GM18517 (cell line): ENCODE results near the gene GNG12.
"Not testable (repeated sequence)": the region's sequence is repeated elsewhere in the genome, so short reads cannot be mapped to it uniquely, and the experiment has no call there.

ENCODE experiments used
- ATAC-seq: cut with Tn5 transposase; IDR thresholded peaks from one replicate; pipeline ENCODE4 v1.9.1; 2021; ENCODE audit warnings: mild to moderate bottlenecking, moderate library complexity; ENCODE audit not compliant: unreplicated experiment

Gene GNG12

GRCh38 chr1:67735806-67736627 is 97.2 kb downstream of the GNG12 start:
- ATAC-seq: peak; percentile 97

DNA sequence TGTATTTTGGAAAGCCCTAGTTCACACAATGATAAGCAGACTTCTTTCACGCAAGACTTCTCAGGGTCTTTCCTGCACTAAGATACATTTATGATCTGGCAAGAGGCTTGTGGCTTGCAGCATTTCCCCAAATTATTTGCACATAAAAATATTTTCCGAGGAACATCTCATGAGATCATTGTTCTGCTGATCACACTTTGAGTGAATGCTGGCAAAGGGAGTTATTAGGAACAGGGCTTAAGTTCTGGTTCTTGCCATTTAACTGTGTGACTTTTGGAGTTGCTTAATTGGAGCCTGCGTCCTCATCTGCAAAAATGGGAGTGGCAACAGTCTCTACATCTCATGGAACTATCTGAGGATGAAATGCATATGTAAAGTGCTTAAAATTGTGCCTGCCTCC is 98.1 kb downstream of the GNG12 start:
- no peak for ATAC-seq

DNA sequence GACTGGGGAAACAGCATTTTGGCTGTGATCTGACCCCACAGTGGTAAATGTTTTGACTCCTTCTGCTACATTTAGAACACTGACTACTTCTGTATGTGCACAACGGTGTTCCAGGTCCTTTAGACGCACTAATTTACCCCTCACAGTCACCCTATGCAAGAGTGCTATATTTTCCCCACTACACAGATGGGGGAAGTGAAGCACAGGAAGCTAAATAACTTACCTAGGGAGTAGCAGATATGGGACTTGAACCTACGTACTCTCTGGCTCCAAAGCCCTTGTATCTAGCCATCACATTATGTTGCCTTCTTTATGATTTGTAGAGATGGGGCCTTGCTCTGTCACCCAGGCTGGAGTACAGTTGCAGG is 99.0 kb downstream of the GNG12 start:
- no peak for ATAC-seq

DNA sequence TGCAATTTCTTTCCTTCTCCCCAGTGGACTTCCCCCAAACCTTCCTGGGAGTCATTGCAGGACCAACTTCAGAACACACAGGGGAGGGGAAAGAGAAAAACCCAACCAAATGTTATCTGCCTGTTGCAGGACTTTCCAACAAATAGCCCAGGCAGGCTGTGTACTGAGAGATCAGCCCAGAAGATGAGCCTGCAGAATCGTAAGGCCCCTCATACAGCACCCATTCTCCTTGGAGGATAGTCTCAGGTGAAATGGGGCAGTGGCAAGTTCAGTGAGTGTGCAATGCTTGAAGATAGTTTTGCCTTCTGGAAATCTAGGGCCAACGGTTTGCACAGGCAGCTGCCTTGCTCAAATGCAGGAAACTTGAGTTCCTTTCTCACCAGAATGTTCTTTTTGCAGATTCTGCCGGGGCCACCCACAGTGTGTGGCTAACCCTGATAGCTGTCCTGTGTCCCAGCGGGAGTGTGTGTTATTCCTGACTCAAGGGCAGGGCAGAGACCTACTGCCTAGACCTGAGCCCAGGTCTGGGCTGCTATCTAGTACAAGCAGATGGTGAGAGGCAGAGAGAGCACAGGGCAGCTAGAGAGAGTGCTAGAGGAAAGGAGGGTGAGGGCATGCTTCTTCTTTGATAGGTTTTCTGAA is 99.5 kb downstream of the GNG12 start:
- no peak for ATAC-seq

DNA sequence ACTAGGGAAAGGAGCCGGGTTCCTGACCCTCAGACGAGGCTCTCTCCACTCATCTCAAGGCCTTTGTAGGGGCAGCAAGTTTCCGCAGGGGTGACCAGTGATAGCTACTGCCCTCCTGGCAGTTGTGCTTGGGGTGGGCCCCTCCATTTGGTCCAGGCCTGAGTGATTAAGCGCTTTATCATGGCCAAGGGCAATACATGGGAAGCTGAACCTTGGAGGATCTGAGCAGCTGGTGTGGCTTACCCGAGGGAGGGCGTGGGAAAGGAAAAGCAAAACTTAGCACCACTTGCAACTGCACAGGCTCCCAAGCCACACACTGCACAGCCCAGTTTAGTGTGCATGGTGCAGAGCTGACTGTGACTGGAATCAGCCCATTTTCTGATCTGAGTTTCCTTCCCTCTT is 100.5 kb downstream of the GNG12 start:
- no peak for ATAC-seq

GRCh38 chr1:67731322-67731721 is 101.9 kb downstream of the GNG12 start:
- ATAC-seq: no peak

GRCh38 chr1:67730312-67730711 is 103.0 kb downstream of the GNG12 start:
- ATAC-seq: not testable (repeated sequence)

DNA sequence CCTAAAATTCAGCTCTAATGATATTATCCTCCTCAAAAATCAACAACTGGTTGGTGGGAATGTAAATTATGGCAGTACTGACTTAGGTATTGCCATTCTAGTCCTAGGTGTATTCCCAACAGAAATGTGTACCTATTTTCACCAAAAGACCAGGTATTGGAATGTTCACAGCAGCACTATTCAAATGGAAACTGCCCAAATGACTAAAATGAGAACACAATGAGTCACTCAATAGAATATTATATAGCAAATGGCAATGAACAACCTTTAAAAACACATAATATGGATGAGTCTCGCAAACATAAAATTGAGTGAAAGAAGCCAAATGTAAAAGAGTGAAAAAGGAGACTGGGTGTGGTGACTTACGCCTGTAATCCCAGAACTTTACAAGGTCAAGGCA is 103.4 kb downstream of the GNG12 start:
- ATAC-seq: no peak

DNA sequence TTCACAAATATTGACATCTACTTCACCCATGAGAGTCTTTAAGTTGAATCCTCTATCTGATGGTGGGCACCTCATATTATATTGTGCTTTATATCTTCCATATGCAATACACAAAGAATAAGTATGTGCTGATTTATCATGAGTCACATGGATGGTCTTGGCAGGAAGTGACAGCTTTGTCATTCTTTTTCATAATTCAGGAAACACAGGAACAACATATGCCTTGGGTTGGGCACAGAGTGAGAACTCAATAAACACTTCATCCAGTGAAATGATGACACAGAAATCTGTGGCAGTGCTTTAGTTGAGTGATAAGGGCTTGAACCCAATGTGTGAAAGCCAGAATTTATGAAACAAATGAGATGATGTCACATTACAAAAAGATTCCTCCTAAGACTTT is 107.0 kb downstream of the GNG12 start:
- no peak for ATAC-seq

DNA sequence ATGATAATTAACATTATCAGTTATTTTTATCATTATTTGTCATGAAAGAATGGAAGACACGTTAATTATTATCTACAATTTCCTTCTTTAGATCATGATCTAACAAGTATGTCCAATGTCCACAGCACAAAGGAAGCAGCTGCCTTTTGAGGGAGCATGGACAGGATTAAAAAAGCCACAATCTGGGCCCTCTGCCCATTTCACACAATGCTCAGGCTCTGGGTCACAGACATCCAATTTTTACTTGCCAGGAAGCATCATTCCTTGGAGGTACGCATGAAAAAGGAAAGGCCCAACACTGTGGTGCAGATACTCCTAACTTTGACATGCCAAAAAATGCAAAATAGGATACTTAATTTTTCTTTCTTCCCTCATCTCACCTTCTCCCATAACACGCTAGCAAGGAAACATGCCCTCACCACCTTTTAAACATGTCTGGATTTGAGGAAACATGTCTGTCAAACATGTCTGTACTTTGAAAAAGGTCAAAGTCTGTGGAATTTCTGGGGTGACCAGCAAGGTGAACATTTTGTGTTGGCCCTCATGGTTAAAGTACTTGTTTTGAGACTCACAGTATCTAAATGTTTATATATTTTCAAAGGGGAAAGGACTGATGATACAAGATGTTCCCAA is 108.2 kb downstream of the GNG12 start:
- no peak for ATAC-seq

DNA sequence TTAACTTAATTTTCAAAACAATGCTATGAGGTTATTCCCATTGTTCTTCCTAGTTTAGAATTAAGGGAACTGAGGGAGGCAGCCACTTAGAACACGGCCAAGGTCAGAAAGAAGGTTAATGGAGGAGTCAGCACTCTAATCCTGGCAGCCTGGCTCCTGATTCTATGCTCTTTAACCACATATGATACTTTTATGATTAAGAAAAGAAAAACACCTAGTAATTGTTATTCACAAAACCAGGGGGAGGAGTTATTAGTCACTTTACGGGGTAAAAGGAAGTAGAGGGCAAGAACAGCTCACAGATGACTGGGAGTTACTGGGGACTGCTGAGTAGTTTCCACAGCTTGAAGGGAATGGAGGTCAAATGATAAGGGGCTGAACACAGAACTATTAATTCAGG is 109.6 kb downstream of the GNG12 start:
- ATAC-seq: peak; percentile 65

DNA sequence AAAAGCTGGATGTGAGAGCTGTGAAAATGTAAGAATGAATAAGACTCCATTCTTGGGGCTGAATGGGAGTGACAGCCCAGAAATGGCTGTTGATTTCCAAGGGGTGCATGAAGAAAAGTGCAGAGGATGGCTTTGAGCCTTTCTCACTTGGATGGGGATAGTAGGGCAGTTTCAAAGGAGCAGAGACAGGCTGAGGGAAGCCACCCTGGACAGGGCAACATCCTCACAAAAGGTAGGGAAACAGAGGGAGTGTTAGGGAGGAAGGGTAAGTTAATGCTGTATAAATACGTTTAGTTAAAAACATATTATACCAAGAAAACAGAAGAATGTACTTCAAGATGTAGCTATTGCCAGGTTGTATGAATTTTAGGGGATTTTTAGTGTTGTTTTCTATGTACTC is 110.1 kb downstream of the GNG12 start:
- no peak for ATAC-seq

- ATAC-seq: no peak
Measured at GRCh38 chr1:67722292-67722944, 110.8 kb downstream of the GNG12 start.

- no peak for ATAC-seq
Measured at GRCh38 chr1:67721650-67722291, 111.5 kb downstream of the GNG12 start.

- ATAC-seq: no peak
Measured at GRCh38 chr1:67721112-67721511, 112.2 kb downstream of the GNG12 start.

- no peak for ATAC-seq
Measured at GRCh38 chr1:67719329-67720196, 113.7 kb downstream of the GNG12 start.

GRCh38 chr1:67717876-67718275 is 115.4 kb downstream of the GNG12 start:
- no peak for ATAC-seq

GRCh38 chr1:67716800-67717199 is 116.5 kb downstream of the GNG12 start:
- no peak for ATAC-seq

- ATAC-seq: no peak
Measured at GRCh38 chr1:67715819-67716218, 117.4 kb downstream of the GNG12 start.
